Hypothalamus (tissue), 51 donors: Measurements from ENCODE around the gene ZNF670.
"Not testable (repeated sequence)": the region's sequence is repeated elsewhere in the genome, so short reads cannot be mapped to it uniquely, and the experiment has no call there.

Experiments
- DNase-seq, 51 donors: peaks; one replicate each; lab custom pipeline; 2025; lab: John Stamatoyannopoulos, UW

Gene ZNF670

GRCh38 chr1:247078258-247079140 lies at the start of gene ZNF670:
TSS of gene ZNF670 (minus strand) at chr1:247078811. CDS start at chr1:247078596, 215 bp downstream.
- DNase-seq: peak; percentile 17 to 97 (median 89)

- not testable (repeated sequence) for DNase-seq
Measured at GRCh38 chr1:247127519-247128282, 49.1 kb upstream of the ZNF670 start.

GRCh38 chr1:247126601-247127000 lies 48.0 kb upstream of the ZNF670 start:
- DNase-seq: not testable (repeated sequence)

GRCh38 chr1:247126166-247126565 lies 47.6 kb upstream of the ZNF670 start:
- not testable (repeated sequence) for DNase-seq

GRCh38 chr1:247121382-247121781 lies 42.8 kb upstream of the ZNF670 start:
- DNase-seq: no peak

GRCh38 chr1:247120408-247120668 lies 41.7 kb upstream of the ZNF670 start:
- not testable (repeated sequence) for DNase-seq

- DNase-seq: no peak
Measured at GRCh38 chr1:247119600-247120407, 41.2 kb upstream of the ZNF670 start.

- no peak for DNase-seq
Measured at GRCh38 chr1:247118946-247119446, 40.4 kb upstream of the ZNF670 start.

GRCh38 chr1:247115545-247115944 lies 36.9 kb upstream of the ZNF670 start:
- no peak for DNase-seq

GRCh38 chr1:247115141-247115510 lies 36.5 kb upstream of the ZNF670 start:
- DNase-seq: no peak

- no peak for DNase-seq
Measured at GRCh38 chr1:247114351-247115140, 35.9 kb upstream of the ZNF670 start.

GRCh38 chr1:247113733-247114271 lies 35.2 kb upstream of the ZNF670 start:
- DNase-seq: no peak

GRCh38 chr1:247113094-247113497 lies 34.5 kb upstream of the ZNF670 start:
- DNase-seq: peak in 2 of 51 donors; percentile 4 to 22

- no peak for DNase-seq
Measured at GRCh38 chr1:247112479-247112781, 33.8 kb upstream of the ZNF670 start.

- DNase-seq: peak in 38 of 51 donors; percentile 13 to 69 (median 40)
Measured at GRCh38 chr1:247111700-247112478, 33.3 kb upstream of the ZNF670 start.

- no peak for DNase-seq
Measured at GRCh38 chr1:247111259-247111699, 32.7 kb upstream of the ZNF670 start.

GRCh38 chr1:247110627-247111258 lies 32.1 kb upstream of the ZNF670 start:
- peak in 1 of 51 donors; percentile 2 for DNase-seq

- DNase-seq: no peak
Measured at GRCh38 chr1:247107694-247108093, 29.1 kb upstream of the ZNF670 start.

- no peak for DNase-seq
Measured at GRCh38 chr1:247105966-247106365, 27.4 kb upstream of the ZNF670 start.
